Tongue (tissue), 3 donors: ENCODE measurements around the gene LAGE3. TPM values are rescaled to one million over a fixed set of nuclear protein-coding genes. Genes with fewer than 3 reads are reported as not detected.
A peak's percentile ranks its signal among the peaks of the same experiment; 100 is the strongest.

Experiments used
- DNase-seq: peaks from one replicate; pipeline ENCODE4 v3.0.0-alpha.2; 2015
- small RNA-seq: library from RNA; depleted of rRNA; stranded (forward); fragments of <200 nt; gene quantifications from one replicate; pipeline ENCODE3, GENCODE V24; 2014; ENCODE audit warnings: low replicate concordance
- total RNA-seq: library from RNA; depleted of rRNA; stranded (reverse); fragments of >200 nt; gene quantifications from one replicate; pipeline ENCODE4 v1.2.3, GENCODE V29; 2014

LAGE3 gene
- total RNA-seq, 1 donor from 2014 or later, result 23.8 TPM

DNA sequence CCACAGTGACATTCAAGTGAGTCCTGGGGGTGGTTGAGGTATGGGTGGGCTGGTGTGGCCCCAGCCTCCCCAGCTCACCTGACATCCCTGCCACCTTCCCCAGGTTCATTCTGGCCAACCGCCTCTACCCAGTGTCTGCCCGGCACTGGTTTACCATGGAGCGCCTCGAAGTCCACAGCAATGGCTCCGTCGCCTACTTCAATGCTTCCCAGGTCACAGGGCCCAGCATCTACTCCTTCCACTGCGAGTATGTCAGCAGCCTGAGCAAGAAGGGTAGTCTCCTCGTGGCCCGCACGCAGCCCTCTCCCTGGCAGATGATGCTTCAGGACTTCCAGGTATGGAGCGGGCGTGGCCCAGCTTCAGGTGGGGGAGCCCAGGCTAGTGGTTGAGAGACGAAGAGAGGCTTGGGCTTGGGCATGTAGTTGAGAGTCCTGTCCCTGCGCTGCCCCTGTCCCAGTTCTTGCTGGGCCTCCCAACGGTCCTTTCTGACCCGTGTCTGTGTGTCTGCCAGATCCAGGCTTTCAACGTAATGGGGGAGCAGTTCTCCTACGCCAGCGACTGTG, 43.8 kb downstream of the LAGE3 start:
- DNase-seq, result no peak

GRCh38 chrX:154434394-154435168, 44.5 kb downstream of the LAGE3 start:
- DNase-seq, result no peak

DNA sequence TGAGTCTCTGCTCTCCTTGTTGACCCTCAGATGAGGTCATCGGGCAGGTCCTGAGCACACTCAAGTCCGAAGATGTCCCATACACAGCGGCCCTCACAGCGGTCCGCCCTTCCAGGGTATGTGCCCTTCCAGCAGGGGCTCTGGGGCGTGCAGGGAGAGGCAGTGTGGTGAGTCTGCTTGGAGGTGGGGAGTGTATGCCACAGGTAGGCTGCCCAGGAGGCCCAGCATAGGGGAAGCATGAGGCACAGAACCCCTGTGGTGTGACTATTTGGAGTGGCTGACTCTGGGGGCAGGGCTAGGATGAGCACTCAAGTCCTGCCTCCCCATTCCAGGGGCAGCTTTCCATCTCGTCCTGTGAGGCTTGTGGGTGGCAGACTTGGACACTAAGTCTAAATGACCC, 45.5 kb downstream of the LAGE3 start:
- no peak for DNase-seq

- DNase-seq, result no peak
These were observed 46.9 kb downstream of the LAGE3 start for GRCh38 chrX:154432210-154432609.

DNA sequence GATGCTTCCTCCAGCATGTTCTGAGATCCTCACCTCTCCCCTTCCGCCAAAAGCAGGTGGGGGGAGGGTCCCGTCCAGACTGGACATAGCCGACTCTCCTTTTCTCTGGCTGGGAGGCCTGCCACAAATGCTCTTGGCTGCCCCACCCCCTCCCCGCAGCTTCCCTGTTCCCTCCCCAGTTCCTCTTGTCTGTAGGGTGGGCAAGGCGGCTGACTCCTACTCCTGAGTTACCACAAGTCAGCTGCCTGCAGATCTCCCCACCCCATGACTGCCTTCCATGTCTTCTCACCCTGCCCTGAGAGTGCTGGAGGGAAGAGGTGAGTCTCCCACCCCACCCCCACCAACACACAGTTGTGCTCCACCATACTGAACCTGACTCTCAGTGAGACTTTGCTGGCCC, 47.7 kb downstream of the LAGE3 start:
- no peak for DNase-seq

DNA sequence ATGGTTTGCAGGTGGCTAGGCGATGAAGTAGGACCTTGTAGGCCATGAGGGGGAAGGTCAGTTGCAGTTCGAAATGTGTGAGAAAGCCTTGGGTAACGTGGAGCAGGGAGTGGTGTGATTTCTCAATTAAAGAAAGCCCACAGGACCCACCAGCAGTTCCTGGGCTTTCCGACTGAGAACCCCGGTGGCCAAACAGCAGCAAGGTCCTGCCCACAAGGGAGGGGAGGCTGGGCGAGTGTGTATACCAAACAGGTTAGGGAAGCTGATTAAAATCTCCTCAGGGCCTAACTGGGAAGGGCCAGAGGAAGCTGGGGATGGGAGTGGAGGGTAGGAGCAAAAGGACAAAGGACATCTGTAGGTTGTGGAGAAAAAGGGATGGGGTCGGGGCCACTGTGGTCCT, 48.2 kb downstream of the LAGE3 start:
- DNase-seq, result no peak

- no peak for DNase-seq
These were observed 48.6 kb downstream of the LAGE3 start for GRCh38 chrX:154430479-154430878.

DNA sequence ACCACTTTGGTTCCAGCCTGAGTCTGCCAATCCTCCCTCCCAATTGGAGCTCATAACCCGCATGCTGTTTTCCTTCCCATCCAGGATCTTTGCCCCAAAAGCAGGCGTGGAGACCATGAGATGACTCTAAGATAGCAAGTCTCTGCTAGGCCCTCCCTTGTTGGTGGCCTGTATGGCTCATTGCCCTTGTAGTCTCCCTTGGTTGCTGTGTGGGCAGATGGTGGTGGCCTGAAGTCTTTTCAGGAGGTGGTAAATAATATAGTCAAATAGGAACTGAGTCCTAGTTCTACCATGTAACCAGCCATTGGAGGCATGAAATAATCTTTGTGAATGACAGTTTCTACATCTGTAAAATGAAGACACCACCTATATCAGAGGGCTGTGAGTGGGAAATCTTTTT, 49.4 kb downstream of the LAGE3 start:
- no peak for DNase-seq

DNA sequence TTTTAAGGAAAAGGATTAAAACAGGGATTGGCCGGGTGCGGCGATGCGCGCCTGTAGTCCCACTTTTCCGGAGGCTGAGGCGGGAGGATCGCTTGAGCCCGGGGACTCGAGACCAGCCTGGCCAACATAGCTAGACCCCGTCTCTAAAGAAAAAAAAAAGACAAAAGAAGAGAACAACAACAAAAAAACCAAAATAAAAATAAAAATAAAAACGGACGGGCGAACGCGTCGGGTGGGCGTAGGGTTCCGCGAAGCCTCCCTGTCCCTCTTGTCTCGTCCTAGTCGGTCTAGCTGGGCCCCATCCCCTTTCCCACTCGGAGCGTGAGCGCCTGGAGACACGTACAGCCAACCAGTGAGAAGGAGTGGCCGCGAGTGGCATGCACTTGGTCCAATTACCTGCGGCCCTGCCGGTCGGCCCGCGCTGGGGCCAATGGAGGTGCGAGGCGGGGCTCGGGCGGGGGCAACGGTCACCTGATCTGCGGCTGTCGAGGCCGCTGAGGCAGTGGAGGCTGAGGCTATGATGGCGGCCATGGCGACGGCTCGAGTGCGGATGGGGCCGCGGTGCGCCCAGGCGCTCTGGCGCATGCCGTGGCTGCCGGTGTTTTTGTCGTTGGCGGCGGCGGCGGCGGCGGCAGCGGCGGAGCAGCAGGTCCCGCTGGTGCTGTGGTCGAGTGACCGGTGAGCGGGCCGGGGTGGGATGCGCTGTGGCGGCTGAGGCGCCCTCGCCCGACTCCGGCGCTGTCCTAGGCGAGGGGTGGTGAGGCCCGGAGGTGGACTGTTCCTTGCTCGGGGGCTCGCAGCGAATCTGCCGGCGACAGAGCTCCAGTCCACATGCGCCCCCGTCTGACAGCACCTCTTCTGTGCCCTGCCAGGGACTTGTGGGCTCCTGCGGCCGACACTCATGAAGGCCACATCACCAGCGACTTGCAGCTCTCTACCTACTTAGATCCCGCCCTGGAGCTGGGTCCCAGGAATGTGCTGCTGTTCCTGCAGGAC, 50.6 kb downstream of the LAGE3 start, which contains the start of gene ATP6AP1:
Gene ATP6AP1, plus strand, starts transcription at position 502 of the 996 bp plus-strand sequence. Its CDS starts 16 bp downstream, at position 518.
- peak; percentile 96 for DNase-seq

Small RNA genes within 50 kb of the gene (small RNA-seq; reads per million reads assigned to genes)
- gene MIR6858 (not detected), gene RN7SL697P (not detected)

Other genes with a start within 250 kb of the LAGE3 start
- not detected for gene OPN1MW3, start 221.7 kb downstream of the LAGE3 start, total RNA-seq
- gene TEX28, start 184.2 kb downstream of the LAGE3 start, total RNA-seq, result not detected
- 1.6 TPM for gene TKTL1, start 183.5 kb downstream of the LAGE3 start, total RNA-seq
- 406 TPM for gene FLNA, start 104.6 kb downstream of the LAGE3 start, total RNA-seq
- gene EMD, start 100.0 kb downstream of the LAGE3 start, total RNA-seq, result 23.1 TPM
- 9,585 TPM for gene RPL10, start 80.9 kb downstream of the LAGE3 start, total RNA-seq
- gene DNASE1L1, start 70.0 kb downstream of the LAGE3 start, total RNA-seq, result 49.2 TPM
- 17.0 TPM for gene TAFAZZIN, start 67.7 kb downstream of the LAGE3 start, total RNA-seq
- 81.8 TPM for gene ATP6AP1, start 50.6 kb downstream of the LAGE3 start, total RNA-seq
- 91.6 TPM for gene GDI1, start 42.1 kb downstream of the LAGE3 start, total RNA-seq
- 27.5 TPM for gene FAM50A, start 35.1 kb downstream of the LAGE3 start, total RNA-seq
- 15.4 TPM for gene PLXNA3, start 21.0 kb downstream of the LAGE3 start, total RNA-seq
- gene UBL4A, start 7.3 kb upstream of the LAGE3 start, total RNA-seq, result 71.7 TPM
- gene SLC10A3, start 11.3 kb upstream of the LAGE3 start, total RNA-seq, result 16.3 TPM
- 20.6 TPM for gene FAM3A, start 37.0 kb upstream of the LAGE3 start, total RNA-seq
- 15.0 TPM for gene G6PD, start 67.6 kb upstream of the LAGE3 start, total RNA-seq
- gene IKBKG, start 68.3 kb upstream of the LAGE3 start, total RNA-seq, result 14.0 TPM
- gene CTAG1A, start 105.9 kb upstream of the LAGE3 start, total RNA-seq, result not detected
- not detected for gene CTAG1B, start 140.0 kb upstream of the LAGE3 start, total RNA-seq
- not detected for gene CTAG2, start 174.3 kb upstream of the LAGE3 start, total RNA-seq